GM12801 (cell line): ENCODE results near the gene SLC25A51.

Source experiments
- CTCF ChIP-seq: IDR thresholded peaks from one replicate; pipeline ENCODE4 v1.5.1; 2011; ENCODE audit warnings: control low read depth; ENCODE audit not compliant: insufficient read length; ENCODE audit errors: extremely low read depth

Gene SLC25A51

DNA sequence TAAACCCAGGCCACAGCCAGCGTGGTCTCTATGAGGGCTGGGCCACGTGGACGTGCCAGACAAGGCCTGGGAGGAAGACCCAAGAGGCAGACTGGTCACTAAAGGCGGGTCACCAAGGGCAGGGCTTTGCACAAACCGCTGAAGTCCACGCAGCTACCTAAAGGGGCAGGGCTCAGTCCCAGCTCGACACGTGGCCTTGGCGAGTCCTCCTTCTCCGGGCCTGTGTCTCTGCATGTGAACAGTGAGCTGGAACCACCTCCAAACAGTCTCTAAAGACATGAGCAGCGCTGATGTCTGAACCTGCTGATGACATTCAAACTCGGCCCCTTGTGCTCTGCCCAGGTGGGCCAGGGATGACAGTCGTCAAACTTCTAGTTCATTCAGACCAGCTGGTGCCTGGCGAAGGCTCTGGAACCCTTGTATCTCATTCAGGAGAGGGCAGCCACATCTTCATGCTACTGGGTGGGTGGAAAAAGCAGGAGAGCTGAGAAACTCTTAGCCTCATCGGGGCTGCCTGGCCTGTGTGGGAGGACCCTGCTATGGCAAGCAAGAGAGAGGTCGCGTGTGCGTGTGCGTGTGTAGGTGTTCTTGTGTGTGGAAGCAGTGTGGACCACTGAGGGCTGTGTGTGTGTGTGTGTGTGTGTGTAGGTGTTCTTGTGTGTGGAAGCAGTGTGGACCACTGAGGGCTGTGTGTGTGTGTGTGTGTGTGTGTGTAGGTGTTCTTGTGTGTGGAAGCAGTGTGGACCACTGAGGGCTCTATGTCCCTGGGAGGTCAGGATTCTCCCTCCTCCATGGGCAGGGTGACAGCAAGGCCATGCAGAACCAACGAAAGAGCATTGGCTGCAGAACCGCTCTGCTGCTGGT lies 14.1 kb upstream of the SLC25A51 start:
- TF ChIP-seq CTCF, result no peak

- TF ChIP-seq CTCF, result no peak
Observed at GRCh38 chr9:37917313-37917731, 13.4 kb upstream of the SLC25A51 start.

DNA sequence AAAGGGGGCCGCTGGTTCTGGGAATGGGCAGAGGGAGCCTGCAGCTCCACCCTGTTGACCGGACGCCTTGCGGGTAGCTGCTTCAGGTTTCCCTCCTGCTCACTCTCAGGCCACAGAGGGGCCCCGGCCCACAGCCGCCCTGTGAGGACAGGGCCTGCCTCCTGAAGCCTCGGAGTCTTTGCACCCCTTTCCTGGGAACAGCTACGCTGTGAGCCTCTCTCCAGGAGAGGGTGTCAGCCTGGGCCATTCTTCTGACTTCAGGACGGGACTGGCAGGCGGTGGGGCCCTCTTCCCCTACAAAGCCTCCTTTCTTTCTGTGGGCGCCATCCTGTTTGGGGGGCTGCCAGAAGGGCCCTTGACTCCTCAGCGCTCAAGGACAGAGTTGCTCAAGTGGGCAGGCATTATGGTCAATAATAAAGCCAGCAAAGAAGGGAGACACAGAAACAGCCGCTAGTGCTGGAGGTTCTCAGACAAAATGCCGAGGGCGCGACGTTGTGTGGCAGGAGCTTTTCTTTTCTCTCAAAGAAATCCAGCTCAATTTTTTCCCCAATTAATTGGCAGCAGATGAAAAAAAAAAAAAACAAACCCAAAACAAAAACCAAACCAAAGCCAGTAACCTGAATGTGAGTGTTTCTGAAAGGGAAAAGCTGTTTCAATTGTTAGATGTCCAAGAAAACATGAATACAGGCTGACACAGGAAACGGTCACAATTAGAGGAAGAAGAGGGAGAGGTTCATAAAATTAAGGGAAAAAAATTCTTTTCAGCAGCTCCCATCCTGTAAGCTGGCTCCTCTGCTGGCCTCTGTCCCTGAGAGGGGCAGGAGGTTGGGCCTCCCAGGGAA lies 12.8 kb upstream of the SLC25A51 start:
- no peak for TF ChIP-seq CTCF

DNA sequence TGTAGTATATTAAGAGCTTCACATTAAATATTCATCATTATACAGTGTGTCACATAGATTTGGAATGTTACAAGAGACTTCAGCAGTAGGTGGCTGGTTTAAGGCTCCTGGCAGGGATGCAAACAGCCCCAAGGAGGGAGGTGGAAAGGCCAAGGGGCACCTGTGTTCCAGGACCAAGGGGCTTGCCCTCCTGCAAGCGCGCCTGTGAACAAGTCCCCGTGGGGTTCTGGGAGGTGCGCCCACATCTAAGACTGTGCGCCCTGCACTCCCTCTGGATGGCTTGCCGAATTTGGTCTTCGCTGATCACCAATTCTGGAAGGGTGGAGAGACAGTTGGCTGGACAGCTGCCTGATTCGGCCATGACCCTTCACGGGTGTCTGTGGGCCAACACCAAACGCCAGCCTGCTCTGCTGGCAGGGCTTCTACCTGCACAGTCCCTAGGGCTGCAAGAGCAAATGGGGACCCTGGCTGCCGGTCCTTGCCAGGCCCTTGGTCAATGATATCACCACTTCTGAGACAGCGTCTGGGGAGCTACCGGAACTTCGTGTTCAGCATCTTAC lies 12.1 kb upstream of the SLC25A51 start:
- no peak for TF ChIP-seq CTCF

DNA sequence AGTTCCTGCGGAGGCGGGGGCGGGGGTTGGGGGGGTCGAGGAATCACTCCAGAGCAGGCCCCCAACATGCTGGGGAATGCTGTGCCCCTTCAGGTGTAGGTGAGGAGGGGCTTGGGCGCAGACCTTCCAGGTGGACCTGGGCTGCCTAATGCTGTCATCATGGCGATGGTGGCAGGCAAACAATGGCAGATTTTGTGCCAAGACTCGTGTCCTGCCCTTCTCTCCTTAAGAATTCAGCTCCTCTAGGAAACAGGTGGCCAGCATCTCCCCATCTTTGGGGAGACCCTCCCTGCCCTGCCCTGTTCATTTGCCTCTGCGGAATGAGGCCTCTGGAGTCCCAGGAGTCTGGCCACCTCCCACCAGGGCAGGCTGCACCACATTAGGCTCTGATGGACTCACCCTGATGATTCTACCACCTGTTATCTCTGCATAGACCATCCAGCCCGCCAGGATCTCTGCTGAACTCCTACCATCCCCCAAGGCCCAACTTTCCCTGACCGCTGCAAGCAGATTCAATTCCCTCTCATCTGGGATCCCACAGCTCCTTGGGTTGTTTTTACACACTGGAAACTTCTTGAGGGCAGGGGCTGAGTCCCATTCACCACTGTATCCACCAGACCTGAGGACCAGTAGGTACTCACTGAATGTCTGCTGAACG lies 10.9 kb upstream of the SLC25A51 start:
- TF ChIP-seq CTCF, result no peak

- no peak for TF ChIP-seq CTCF
Observed at GRCh38 chr9:37914154-37914551, 10.2 kb upstream of the SLC25A51 start.
